H1 (cell line): Measurements from ENCODE around the gene STX5. TPM values are rescaled to one million over a fixed set of nuclear protein-coding genes. Genes with fewer than 3 reads are reported as not detected.

ENCODE experiments used
- CTCF ChIA-PET: fragments of 300-600 bp; sonication (Branson Sonifier 250); formaldehyde crosslinking; loops from one replicate; lab custom pipeline; 2021; ENCODE audit not compliant: partially characterized antibody; lab: Charles Lee
- POLR2A ChIA-PET: fragments of 300-600 bp; sonication (Branson Sonifier 250); formaldehyde crosslinking; loops from one replicate; lab custom pipeline; 2021; ENCODE audit warnings: inconsistent platforms; ENCODE audit not compliant: partially characterized antibody; lab: Charles Lee
- DNase-seq, 2 experiments: peaks; one replicate each; pipeline versions ENCODE4 v3.0.0 to v3.0.0-alpha.2; 2010 to 2022; ENCODE audit warnings: low spot score in 2 of 2, low read depth in 1 of 2, mixed read lengths in 1 of 2
- FAIRE-seq: peaks from 2 replicates; lab custom pipeline; 2011; peaks lifted over from hg19 to GRCh38; lab: Jason Lieb, UNC
- H2AFZ ChIP-seq: 2 replicates; pipeline ENCODE4 v1.8.1; 2012; ENCODE audit warnings: low read length, inconsistent platforms
- H2AK5ac ChIP-seq: 2 replicates; pipeline ENCODE4 v1.6.1; 2013; ENCODE audit warnings: low read depth, low read length
- H2BK120ac ChIP-seq: replicated peaks from 2 replicates; pipeline ENCODE3; 2013; ENCODE audit warnings: low read depth, low read length, inconsistent platforms
- H2BK12ac ChIP-seq: 2 replicates; pipeline ENCODE4 v1.6.1; 2013; ENCODE audit warnings: low read depth, low read length
- H2BK15ac ChIP-seq: 2 replicates; pipeline ENCODE4 v1.6.1; 2013; ENCODE audit warnings: low read length
- H2BK20ac ChIP-seq: 2 replicates; pipeline ENCODE4 v1.6.1; 2013; ENCODE audit warnings: low read length
- H2BK5ac ChIP-seq: 2 replicates; pipeline ENCODE4 v1.6.1; 2013; ENCODE audit warnings: low read depth, low read length
- H3K14ac ChIP-seq: 2 replicates; pipeline ENCODE4 v1.6.1; 2013; ENCODE audit warnings: inconsistent platforms; ENCODE audit not compliant: insufficient read length
- H3K18ac ChIP-seq: 2 replicates; pipeline ENCODE4 v1.6.1; 2013; ENCODE audit warnings: low read length; ENCODE audit errors: extremely low read depth
- H3K23ac ChIP-seq: 2 replicates; pipeline ENCODE4 v1.6.1; 2013; ENCODE audit warnings: inconsistent platforms; ENCODE audit not compliant: insufficient read length
- H3K23me2 ChIP-seq: 2 replicates; pipeline ENCODE4 v1.6.1; 2013; ENCODE audit warnings: low read depth, low read length
- H3K27ac ChIP-seq: 2 replicates; pipeline ENCODE4 v1.6.1; 2011; ENCODE audit warnings: low read depth, low read length, inconsistent platforms
- H3K27me3 ChIP-seq, 4 experiments: replicated peaks in 1 of 4; 1 replicate in 1 of 4; 2 replicates in 3 of 4; pipeline versions ENCODE4 v1.6.1 to v1.8.1; 2011 to 2013; ENCODE audit warnings: low read length in 3 of 4, mild to moderate bottlenecking in 3 of 4, inconsistent platforms in 2 of 4, mixed read lengths in 2 of 4, moderate library complexity in 1 of 4; ENCODE audit not compliant: control insufficient read depth in 3 of 4, insufficient read depth in 3 of 4; ENCODE audit errors: extremely low read depth in 1 of 4
- H3K36me3 ChIP-seq, 4 experiments: 2 replicates each; pipeline versions ENCODE4 v1.6.1 to v1.8.1; 2011 to 2013; ENCODE audit warnings: mild to moderate bottlenecking in 4 of 4, low read length in 3 of 4, moderate library complexity in 2 of 4, control low read depth in 1 of 4, inconsistent platforms in 1 of 4; ENCODE audit not compliant: insufficient read depth in 4 of 4, control insufficient read depth in 2 of 4
- H3K4ac ChIP-seq: replicated peaks from 2 replicates; pipeline ENCODE3; 2013; ENCODE audit warnings: low read length, low read depth, mixed read lengths, inconsistent platforms; ENCODE audit not compliant: insufficient read length
- H3K4me1 ChIP-seq, 4 experiments: replicated peaks in 1 of 4; 1 replicate in 1 of 4; 2 replicates in 3 of 4; pipeline versions ENCODE4 v1.6.1 to v1.8.1; 2011 to 2013; ENCODE audit warnings: low read length in 3 of 4, inconsistent platforms in 2 of 4, mixed read lengths in 1 of 4; ENCODE audit not compliant: insufficient read depth in 4 of 4, control insufficient read depth in 3 of 4
- H3K4me2 ChIP-seq, 2 experiments: 2 replicates each; pipeline versions ENCODE4 v1.6.1 to v1.8.1; 2011 to 2013; ENCODE audit warnings: low read depth in 2 of 2, low read length in 2 of 2, control low read depth in 1 of 2, inconsistent platforms in 1 of 2, mild to moderate bottlenecking in 1 of 2; ENCODE audit not compliant: insufficient read depth in 1 of 2
- H3K4me3 ChIP-seq, 4 experiments: fragments of 200-600, 300-600 bp in 1 of 4; sonication (generic), shearing (Covaris generic), sonication (Bioruptor Twin) in 1 of 4; 2 replicates each; pipeline versions ENCODE4 v1.5.1 to v1.8.1; 2011 to 2016; ENCODE audit warnings: low read length in 4 of 4, low read depth in 3 of 4, control low read depth in 2 of 4, inconsistent platforms in 2 of 4, mild to moderate bottlenecking in 2 of 4, mixed read lengths in 1 of 4, moderate library complexity in 1 of 4; ENCODE audit not compliant: insufficient read depth in 2 of 4; ENCODE audit errors: extremely low read depth in 1 of 4
- H3K56ac ChIP-seq: replicated peaks from 2 replicates; pipeline ENCODE3; 2013; ENCODE audit warnings: low read depth, mild to moderate bottlenecking, mixed read lengths, low read length, inconsistent platforms; ENCODE audit not compliant: insufficient read length
- H3K79me1 ChIP-seq: 2 replicates; pipeline ENCODE4 v1.6.1; 2013; ENCODE audit warnings: low read depth, low read length, control low read depth
- H3K79me2 ChIP-seq, 2 experiments: 2 replicates each; pipeline versions ENCODE4 v1.6.1 to v1.8.1; 2012 to 2013; ENCODE audit warnings: low read length in 2 of 2, mild to moderate bottlenecking in 2 of 2, inconsistent platforms in 1 of 2; ENCODE audit not compliant: insufficient read depth in 2 of 2, control insufficient read depth in 1 of 2
- H3K9ac ChIP-seq, 4 experiments: replicated peaks in 1 of 4; 1 replicate in 1 of 4; 2 replicates in 3 of 4; pipeline versions ENCODE4 v1.6.1 to v1.8.1; 2011 to 2013; ENCODE audit warnings: low read depth in 3 of 4, low read length in 3 of 4, control low read depth in 2 of 4, mild to moderate bottlenecking in 2 of 4, moderate library complexity in 2 of 4, inconsistent platforms in 1 of 4; ENCODE audit errors: extremely low read depth in 1 of 4
- H3K9me3 ChIP-seq, 2 experiments: 2 replicates each; pipeline versions ENCODE4 v1.6.1 to v1.8.1; 2012 to 2013; ENCODE audit warnings: mild to moderate bottlenecking in 2 of 2, moderate library complexity in 2 of 2, control low read depth in 1 of 2, inconsistent platforms in 1 of 2, low read depth in 1 of 2, low read length in 1 of 2, mixed read lengths in 1 of 2; ENCODE audit not compliant: insufficient read depth in 2 of 2
- H4K20me1 ChIP-seq, 2 experiments: replicated peaks in 1 of 2; 2 replicates each; pipeline versions ENCODE3 to v1.8.1; 2011 to 2013; ENCODE audit warnings: inconsistent platforms in 2 of 2, low read length in 2 of 2, mild to moderate bottlenecking in 1 of 2; ENCODE audit not compliant: insufficient read depth in 2 of 2, control insufficient read depth in 1 of 2
- H4K5ac ChIP-seq: 2 replicates; pipeline ENCODE4 v1.6.1; 2013; ENCODE audit warnings: low read length, low read depth, mixed read lengths, inconsistent platforms; ENCODE audit not compliant: insufficient read length
- H4K8ac ChIP-seq: 2 replicates; pipeline ENCODE4 v1.8.0; 2013; ENCODE audit warnings: mild to moderate bottlenecking, moderate library complexity, low read length, inconsistent platforms; ENCODE audit not compliant: insufficient read depth; ENCODE audit errors: extremely low read depth
- H4K91ac ChIP-seq: replicated peaks from 2 replicates; pipeline ENCODE3; 2013; ENCODE audit warnings: low read length, mixed read lengths, inconsistent platforms; ENCODE audit not compliant: insufficient read length
- BACH1 ChIP-seq: IDR thresholded peaks from 2 replicates; pipeline ENCODE4 v1.6.1; 2012; ENCODE audit warnings: low read length, improper control_type of control experiment
- NRF1 ChIP-seq: IDR thresholded peaks from 2 replicates; pipeline ENCODE4 v1.6.1; 2011; ENCODE audit warnings: mild to moderate bottlenecking, low read depth, low read length, improper control_type of control experiment
- RBBP5 ChIP-seq: IDR thresholded peaks from 2 replicates; pipeline ENCODE4 v1.7.1; 2012; ENCODE audit warnings: low read depth, mild to moderate bottlenecking, inconsistent platforms, low read length, moderate library complexity, borderline replicate concordance
- WGBS, 2 experiments: shearing (Covaris generic) in 1 of 2; methylation state at CpG; one replicate each; pipeline versions ENCODE4 v1.1.6 to v1.1.7; 2013 to 2015; ENCODE audit warnings: low lambda C conversion rate in 2 of 2, mixed read lengths in 2 of 2, inconsistent platforms in 1 of 2, low coverage in 1 of 2, missing lambda C conversion rate in 1 of 2; ENCODE audit not compliant: insufficient replicate concordance in 2 of 2, insufficient coverage in 1 of 2, insufficient read length in 1 of 2; ENCODE audit errors: extremely low coverage in 1 of 2, missing lambda C conversion rate in 1 of 2; 5-methylcytosine and 5-hydroxymethylcytosine counted together
- polyA plus RNA-seq, 7 experiments: library from polyadenylated mRNA; depleted of rRNA in 3 of 7; stranded (reverse) in 5 of 7; unstranded in 2 of 7; fragments of >200 nt in 5 of 7; fragments of 200-250 nt in 2 of 7; gene quantifications; 1 replicate in 5 of 7; 2 replicates in 1 of 7; 4 replicates in 1 of 7; pipeline versions ENCODE4 v1.2.1 to v1.2.3, GENCODE V29; 2011 to 2013; ENCODE audit warnings: missing spikeins in 2 of 7, mixed read lengths in 2 of 7
- total RNA-seq: library from RNA; stranded (reverse); fragmentation: NEBNext Ultra II Directional; extraction: Animal tissue kit (Norgen Biotek cat#: 25700); gene quantifications from 2 replicates; pipeline ENCODE4 v1.2.1, GENCODE V29; 2021

Gene STX5
- total and polyA plus RNA-seq, 2 of the 8 experiments (the other 6 are each of a cell fraction or from before 2014, with no cell fraction given) = 24.2 to 28.5 TPM

- Histone ChIP-seq H3K4me3 (no peak overlapping the region), H3K23me2 (no peaks in the 10 kb centered on the region), H4K20me1 (peaks cover 24 to 26% of the 10 kb centered on the region in 2 experiments), H3K56ac (no peak overlapping the region), H2AK5ac (no peak overlapping the region), H4K91ac (no peak overlapping the region), H2BK15ac (no peak overlapping the region), H3K9ac (no peak overlapping the region), H3K36me3 (peaks cover 3 to 54% (median 16%) of the 10 kb centered on the region in 4 experiments; a peak in 7 of 8 replicates), H2BK120ac (no peak overlapping the region), H2BK5ac (no peak overlapping the region), H4K5ac (no peak overlapping the region), H3K27me3 (no peaks in the 10 kb centered on the region), H3K23ac (no peak overlapping the region), H3K18ac (no peak overlapping the region), H3K4ac (no peak overlapping the region), H3K4me1 (peaks cover 0 to 10% (median 3%) of the 10 kb centered on the region in 4 experiments; a peak in 4 of 7 replicates), H2AFZ (no peak overlapping the region), H3K79me1 (peaks cover 6% of the 10 kb centered on the region), H3K9me3 (no peaks in the 10 kb centered on the region), H2BK20ac (no peak overlapping the region), H4K8ac (no peak overlapping the region), H3K14ac (no peak overlapping the region), H3K4me2 (no peak overlapping the region), H2BK12ac (no peak overlapping the region), H3K79me2 (peaks cover 37 to 97% of the 10 kb centered on the region in 2 experiments), H3K27ac (no peak overlapping the region)
- ChIA-PET POLR2A (interaction anchor here (0.8 to 52.7 kb wide), 7 partner anchors 17 to 94 kb away, joined by 3 to 2104 read pairs (median 11); partner anchors contain the start of genes CHRM1, SLC3A2, TAF6L and TEX54), CTCF (interaction anchor here (1.0 to 1.6 kb wide), 4 partner anchors 8 to 78 kb away, joined by 3 to 7 read pairs (median 4); partner anchors contain the start of gene TMEM179B)
- WGBS, 2 experiments = 96% methylated on average over 6 of the region's 6 CpGs; no CpG with 5 or more reads in 1 of the 2 experiments
- no peak for DNase-seq
- FAIRE-seq = no peak
- TF ChIP-seq RBBP5 (no peak), BACH1 (no peak), NRF1 (no peak)
These were observed 33.8 kb upstream of the STX5 start for GRCh38 chr11:62865635-62866034.
